DMS53 treated with DMSO at 0.1 percent for 48 hours (cell line): ENCODE data around the gene RAB6A.
"Not testable (repeated sequence)": the region's sequence is repeated elsewhere in the genome, so short reads cannot be mapped to it uniquely, and the experiment has no call there.

Source experiments
- DNase-seq: peaks from one replicate; lab custom pipeline; 2025; ENCODE audit not compliant: unreplicated experiment; lab: John Stamatoyannopoulos, UW

RAB6A gene

DNA sequence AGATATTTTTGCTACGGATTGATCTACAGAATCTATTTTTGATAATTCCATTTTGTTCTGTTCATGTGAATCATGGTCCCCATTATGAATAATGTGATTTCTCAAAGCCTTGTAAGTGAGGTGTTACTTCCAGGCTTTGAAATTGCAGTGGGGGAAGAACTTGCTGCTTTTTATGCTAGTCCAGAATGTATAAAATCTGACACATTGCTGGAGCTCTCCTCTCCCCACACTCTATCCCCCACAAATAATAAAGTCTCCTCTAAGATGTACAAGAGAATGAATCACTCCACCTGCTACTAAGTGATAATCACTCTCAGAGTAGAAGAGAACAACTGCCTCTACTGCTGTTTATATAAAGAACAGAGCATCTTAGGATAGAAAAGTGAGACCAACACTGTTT is 5.9 kb upstream of the RAB6A start:
- DNase-seq, result no peak

DNA sequence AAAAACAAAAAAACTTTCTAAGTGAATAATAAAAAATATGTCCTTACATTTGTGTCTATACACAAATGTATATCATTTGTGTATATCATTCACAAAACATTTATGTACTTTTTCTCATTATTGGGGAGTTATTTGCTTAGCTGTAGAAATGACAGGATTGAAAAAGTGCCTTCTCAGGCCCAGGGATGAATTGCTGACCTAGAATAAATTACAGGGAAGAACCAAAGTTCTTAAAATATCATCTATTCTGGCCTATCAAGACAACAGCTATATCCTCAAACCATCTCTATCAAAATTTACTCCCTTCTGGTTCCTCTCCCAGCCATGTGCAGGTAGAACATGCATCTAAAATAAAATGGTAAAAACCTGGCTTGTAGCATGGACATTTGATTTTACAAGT is 1.9 kb upstream of the RAB6A start:
- no peak for DNase-seq

DNA sequence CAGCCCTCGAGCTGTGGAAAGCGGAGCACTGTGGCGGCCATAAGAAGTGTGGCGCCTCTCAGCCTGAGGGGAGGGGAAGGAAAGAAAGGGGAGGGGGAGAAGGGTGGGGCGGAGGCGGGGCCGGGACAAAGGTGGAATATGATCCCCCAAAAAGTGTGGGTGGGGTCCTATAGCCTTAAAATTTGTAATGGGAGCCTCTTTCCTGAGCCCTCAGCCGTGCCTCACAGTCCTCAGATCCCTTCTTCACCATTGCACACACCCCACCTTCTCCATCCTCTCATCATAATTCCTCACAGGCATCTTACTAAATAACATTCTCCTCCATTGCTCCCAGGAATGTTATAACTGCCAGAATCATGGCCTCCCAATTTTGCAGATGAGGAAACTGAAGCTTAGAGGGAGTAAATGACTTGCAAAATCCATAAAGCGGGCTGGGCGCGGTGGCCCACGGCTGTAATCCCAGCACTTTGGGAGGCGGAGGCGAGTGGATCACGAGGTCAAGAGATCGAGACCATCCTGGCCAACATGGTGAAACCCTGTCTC is 600 bp upstream of the RAB6A start:
- no peak for DNase-seq

DNA sequence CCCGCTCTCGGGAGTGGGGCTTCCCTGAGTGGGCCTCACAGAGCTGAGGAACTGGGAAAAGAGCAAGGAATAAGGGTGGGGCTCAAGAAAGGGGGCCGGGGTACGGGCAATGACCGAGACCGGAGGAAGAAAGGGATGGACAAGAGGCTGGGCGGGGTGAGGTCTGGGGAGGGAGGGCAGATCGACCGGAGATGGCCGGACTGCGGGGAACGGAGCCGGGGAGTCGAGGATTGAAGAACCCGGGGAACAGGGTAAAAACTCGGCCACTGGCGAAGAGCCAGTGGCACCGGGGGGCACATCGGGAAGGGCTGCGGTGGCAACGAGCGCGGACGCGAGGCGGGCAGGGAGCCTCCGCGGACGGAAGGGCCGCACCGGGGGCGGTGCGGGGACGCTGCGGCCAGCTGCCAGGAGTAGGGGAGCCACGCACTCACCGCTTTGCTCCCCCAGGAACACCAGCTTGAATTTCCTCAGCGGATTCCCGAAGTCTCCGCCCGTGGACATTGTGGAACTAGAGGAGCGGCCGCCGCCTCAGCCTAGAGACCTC is 667 bp downstream of the RAB6A start:
- DNase-seq, result no peak

DNA sequence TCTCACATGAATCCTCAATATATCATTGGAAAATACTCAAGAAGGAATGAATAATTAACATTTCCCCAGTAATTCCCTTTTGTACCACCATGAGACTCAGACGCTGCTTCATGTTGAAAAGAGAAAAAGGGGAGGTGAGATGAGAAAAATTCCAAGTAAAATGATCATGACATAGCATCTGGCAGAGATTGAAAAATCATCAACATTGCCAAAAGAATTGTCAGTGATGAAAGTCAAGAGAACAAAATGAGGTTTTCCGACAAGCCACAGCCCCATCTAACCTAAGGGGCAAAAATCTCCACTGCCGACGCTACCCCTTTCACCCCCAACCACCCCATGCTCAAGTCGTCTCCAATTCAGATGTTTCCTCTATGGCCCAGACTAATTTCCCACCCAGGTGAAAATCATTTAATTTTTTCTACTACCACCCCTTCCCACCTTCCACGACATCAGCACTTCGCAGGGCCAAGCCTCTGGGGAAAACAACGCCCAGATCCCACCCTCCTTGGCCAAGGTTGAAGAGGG is 1.2 kb downstream of the RAB6A start:
- DNase-seq, result no peak

DNA sequence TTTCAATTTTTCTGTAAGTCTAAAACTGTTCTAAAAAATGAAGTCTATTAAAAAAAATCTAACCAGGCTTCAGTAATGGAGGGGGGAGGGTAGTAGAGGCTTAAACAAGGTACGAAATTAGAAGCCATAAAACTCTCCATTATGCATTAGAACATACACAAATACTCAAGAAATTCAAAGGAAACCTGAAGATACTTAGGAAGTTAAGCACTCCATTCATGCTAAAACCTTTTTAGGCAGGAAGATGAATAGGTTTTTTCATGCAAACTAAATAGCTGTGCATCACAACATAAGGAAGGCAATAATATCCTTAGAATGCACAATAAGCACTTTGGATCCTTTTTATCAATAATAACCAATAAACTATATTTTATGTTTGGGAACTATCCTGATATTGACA is 2.4 kb downstream of the RAB6A start:
- DNase-seq, result no peak

DNA sequence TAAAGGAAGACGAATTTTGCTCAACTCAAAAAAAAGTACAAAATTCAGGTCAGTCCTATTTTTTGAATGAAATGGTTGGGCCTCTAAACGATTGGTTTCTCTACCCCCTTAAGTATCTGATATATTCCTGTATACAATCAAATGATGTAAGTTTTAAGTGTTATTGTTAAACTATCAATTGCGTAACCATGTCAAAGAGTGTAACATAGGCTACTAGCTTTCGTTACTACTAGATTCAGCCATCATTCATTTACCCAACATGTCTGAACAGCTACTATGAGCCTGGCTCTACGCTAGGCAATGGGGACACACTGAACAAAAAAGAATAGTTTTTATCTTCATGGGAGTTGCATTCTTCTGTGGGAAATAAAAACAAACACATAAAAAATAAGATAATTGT is 3.3 kb downstream of the RAB6A start:
- DNase-seq, result no peak

DNA sequence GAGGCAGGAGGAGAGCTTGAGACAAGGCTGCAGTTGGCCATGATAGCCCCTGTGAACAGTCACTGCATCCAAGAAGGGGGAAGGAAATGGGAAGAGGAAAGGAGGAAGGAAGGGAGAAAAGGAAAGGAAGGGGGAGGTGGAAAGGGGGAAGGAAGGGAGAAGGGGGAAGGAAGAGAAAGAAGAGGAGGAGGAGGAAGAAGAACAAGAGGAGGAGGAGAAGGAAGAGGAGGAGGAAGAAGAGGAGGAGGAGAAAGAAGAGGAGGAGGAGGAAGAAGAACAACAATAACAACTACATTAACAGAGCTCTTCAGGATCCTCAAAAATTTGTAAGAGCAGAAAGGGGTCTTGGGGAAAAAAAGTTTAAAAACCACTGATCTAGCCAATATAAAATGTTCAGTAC is 5.2 kb downstream of the RAB6A start:
- DNase-seq, result no peak

DNA sequence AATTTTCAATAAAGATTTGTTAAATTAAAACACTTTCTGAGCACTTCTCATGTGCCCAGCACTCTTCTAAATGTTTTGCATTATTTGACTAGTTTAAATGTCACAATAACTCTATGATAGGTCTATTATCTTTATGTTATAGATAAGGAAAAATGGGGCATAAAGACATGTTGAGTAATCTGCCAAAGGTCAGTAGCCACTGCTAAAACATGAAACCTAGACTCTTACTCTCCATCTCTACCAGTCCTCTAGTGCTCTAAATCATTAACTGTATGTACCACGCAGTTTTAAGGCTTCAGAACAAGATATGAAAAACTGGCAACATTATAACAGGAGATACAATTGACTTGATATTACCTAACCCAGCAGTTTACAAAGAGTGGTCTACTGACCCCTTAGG is 6.9 kb downstream of the RAB6A start:
- DNase-seq, result no peak

DNA sequence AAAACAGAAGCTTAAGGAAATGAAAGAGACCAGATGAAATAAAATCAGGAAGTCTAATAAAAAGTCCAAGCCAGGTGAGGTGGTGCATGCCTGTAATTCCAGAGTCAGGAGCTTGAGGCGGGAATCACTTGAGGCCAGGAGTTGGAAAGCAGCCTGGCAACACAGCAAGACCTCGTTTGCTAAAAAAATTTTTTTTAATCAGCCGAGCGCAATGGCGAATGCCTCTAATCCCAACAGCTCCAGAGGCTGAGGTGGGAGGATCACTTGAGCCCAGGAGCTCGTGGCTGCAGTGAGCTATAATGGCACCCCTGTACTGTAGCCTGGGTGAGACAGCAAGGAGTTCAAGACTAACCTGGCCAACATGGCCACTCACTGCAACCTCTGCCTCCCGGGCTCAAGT is 8.0 kb downstream of the RAB6A start:
- DNase-seq, result no peak

DNA sequence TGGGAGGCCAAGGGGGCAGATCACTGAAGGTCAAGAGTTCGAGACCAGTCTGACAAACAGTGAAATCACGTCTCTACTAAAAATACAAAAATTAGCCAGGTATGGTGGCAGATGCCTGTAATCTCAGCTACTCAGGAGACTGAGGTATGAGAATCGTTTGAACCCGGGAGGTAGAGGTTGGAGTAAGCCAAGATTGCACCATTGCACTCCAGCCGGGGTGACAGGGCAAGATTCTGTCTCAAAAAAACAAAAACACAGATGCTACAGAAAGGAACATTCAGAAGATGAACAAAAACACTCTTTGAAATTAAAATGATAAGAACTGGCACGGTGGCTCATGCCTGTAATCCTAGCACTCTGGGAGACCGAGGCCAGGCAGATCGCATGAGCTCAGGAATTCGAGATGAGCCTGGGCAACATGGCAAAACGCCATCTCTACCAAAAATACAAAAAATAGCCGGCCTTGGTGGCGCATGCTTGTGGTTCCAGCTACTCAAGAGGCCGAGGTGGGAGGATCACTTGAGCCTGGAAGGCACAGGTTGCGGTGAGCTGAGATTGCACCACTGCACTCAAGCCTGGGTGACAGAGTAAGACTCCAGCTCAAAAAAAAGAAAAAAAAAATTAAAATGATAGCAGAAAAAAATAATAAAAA is 8.5 kb downstream of the RAB6A start:
- no peak for DNase-seq

DNA sequence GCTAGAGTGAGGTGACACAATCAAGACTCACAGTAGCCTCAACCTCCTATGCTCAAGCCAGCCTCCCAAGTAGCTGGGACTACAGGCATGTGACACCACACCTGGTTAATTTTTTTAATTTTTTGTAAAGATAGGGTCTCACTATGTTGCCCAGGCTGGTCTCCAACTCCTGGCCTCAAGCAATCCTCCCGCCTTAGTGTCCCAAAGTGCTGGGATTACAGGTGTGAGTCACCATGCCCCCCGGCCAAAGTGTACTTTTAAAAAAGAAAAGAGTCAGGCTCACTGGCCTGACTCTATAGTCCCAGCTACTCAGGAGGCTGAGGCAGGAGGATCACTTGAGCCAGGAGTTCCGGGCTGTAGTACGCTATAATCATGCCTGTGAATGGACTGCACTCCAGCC is 10.0 kb downstream of the RAB6A start:
- not testable (repeated sequence) for DNase-seq

DNA sequence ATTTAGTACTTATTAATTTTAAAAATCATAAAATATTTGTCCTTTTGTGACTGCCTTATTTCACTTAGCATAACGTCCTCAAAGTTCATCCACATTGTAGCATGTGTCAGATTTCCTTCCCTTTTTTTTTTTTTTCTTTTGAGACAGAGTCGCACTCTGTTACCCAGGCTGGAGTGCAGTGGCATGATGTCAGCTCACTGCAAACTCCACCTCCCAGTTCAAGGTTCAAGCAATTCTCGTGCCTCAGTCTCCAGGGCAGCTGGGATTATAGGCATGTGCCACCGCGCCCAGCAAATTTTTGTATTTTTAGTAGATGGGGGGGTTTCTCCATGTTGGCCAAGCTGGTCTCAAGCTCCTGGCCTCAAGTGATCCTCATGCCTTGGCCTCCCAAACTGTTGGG is 10.6 kb downstream of the RAB6A start:
- DNase-seq, result no peak

DNA sequence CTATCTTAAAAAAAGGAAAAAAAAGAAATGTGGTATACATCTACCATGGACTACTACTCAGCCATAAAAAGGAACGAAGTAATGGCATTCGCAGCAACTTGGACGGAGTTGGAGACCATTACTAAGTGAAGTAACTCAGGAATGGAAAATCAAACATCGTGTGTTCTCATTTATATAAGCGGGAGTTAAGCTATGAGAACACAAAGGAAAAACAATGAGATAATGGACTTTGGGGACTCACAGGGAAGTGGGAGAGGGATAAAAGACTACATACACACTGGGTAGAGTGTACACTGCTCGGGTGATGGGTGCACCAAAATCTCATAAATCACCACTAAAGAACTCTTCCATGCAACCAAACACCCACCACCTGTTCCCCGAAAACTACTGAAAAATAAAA is 11.8 kb downstream of the RAB6A start:
- DNase-seq, result no peak

DNA sequence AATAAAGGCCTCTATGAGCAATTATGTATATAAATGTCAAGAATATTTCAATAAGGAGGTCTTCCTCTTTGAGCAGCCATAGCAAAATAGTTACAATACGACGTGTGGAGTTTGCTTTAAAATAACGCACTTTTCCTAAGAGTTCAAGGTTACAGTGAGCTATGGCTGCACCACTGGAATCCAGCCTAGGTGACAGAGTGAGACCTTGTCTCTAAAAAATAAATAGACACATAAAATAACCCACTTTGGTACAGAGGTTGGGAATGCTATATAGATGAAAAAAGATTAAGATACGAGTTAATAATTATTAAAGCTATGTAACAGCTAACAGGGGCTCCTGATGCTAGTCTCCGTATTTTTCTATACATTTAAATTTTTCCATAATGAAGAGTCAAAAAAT is 12.6 kb downstream of the RAB6A start:
- no peak for DNase-seq

DNA sequence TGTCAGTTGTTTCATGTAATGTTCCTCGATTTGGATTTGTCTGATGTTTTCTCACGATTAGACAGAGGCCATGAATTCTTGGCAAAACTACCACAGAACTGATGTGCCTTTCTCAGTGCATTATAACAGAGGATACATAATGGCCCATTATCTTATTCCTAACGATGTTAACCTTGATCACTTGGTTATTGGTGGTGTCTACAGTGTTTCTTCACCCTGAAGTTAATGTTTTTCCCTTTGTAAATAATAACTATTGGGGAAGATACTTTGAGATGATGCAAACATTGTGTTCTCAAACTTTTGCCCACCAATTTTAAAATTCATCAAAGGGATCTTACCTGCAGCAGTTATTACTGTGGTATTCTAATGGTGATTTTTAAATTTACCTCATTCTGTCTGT is 13.1 kb downstream of the RAB6A start:
- no peak for DNase-seq

DNA sequence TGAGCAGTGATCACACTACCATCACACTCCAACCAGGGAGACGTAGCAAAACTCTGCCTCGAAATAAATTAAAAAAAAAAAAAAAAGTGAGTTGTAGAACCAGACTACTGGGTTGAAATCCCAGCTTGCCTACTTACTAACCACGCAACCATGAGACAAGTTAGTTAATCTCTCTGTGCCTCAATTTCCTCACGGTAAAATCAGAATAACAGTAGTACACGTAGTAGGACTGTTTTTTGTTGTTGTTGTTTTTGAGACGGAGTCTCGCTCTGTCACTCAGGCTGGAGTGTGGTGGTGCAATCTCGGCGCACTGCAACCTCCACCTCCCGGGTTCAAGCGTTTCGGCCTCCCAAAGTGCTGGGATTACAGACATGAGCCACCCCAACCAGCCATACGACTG is 14.2 kb downstream of the RAB6A start:
- no peak for DNase-seq

DNA sequence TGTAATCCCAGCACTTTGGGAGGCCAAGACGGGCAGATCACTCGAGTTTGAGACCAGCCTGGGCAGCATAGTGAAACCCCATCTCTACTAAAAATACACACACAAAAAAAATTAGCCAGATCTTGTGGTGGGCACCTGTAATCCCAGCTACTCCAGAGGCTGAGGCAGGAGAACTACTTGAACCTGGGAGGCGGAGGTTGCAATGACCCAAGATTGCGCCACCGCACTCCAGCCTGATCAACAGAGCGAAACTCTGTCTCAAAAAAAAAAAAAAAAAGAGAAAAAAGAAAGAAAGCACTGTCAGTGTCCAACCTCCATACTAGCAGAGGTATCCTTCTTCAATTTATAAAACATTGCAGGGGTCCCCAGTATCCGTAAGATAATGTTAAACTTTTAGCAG is 17.8 kb downstream of the RAB6A start:
- no peak for DNase-seq

DNA sequence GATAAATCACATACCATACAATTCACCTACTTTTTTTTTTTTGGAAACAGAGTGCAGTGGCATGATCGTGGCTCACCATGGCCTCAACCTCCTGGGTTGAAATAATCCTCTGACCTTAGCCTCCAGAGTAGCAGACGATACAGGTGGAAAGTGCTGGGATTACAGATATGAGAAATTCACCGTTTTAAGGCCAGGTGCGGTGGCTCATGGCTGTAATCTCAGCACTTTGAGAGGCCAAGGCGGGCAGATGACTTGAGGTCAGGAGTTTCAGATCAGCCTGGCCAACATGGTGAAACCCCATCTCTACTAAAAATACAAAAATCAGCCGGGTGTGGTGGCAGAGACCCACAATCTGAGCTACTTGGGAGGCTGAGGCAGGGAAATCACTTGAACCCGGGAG is 24.9 kb downstream of the RAB6A start:
- DNase-seq, result not testable (repeated sequence)

DNA sequence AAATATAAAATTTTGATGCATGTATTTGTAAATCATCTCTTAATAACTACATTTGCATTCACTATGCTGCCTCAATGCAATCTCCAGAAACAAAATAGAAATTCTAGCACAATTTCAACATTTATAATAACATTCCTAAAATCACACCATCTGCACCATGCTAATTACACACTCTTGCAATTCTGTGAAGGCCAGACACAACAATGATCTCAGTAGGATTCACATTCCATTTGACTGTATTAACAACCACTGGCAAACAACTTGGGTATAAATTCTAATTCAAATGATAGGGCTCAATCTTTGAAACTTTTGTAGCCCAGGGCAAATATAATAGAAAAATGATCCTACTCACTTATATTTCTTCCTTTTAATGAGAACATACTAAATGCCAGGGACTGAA is 25.9 kb downstream of the RAB6A start:
- DNase-seq, result no peak

DNA sequence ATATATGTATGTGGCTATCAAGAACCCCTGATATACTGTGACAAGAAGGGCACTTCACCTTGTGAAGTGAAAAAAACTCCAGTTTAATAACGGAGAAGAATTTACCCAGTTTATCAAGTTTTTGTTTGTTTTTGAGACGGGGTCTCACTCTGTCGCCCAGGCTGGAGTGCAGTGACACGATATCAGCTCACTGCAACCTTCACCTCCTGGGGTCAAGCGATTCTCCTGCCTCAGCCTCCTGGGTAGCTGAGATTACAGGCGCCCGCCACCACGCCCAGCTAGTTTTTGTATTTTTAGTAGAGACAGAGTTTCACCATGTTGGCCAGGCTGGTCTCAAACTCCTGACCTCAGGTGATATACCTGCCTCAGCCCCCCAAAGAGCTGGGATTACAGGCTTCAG is 26.9 kb downstream of the RAB6A start:
- not testable (repeated sequence) for DNase-seq

DNA sequence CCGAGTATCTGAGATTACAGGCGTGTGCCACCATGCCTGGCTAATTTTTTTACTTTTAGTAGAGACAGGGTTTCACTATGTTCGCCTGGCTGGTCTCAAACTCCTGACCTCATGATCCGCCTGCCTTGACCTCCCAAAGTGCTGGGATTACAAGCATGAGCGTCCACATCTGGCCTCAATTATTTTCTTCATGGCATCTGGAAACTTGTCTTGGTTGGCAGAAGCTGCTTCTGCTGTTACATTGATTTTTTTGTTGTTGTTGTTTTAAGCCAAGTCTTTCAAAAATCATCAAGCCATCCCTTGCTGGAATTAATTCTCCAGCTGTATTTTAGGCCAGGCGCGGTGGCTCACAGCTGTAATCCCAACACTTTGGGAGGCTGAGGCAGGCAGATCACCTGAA is 27.9 kb downstream of the RAB6A start:
- DNase-seq, result not testable (repeated sequence)
